ENCODE data around the gene CRB2.
"Not testable (repeated sequence)": the region's sequence is repeated elsewhere in the genome, so short reads cannot be mapped to it uniquely, and the experiment has no call there.

Gene CRB2

GRCh38 chr9:123327697-123328100, 28.3 kb upstream of the CRB2 start:
- no peak overlapping the region for H3K4me3 ChIP-seq (ENCODE audit: low read length)
- H3K27ac ChIP-seq (ENCODE audit: low read depth, low read length) = no peak overlapping the region
- H3K79me2 ChIP-seq (ENCODE audit: control insufficient read depth, low read length) = no peaks in the 10 kb centered on the region
- H3K4me1 ChIP-seq (ENCODE audit: control insufficient read depth, low read length) = peaks cover 51% of the 10 kb centered on the region
- peaks cover 2% of the 10 kb centered on the region; the same call in 1 of the 2 replicates for H3F3A ChIP-seq (ENCODE audit: control insufficient read depth, insufficient read depth)
- H4K20me1 ChIP-seq (ENCODE audit: control insufficient read depth, insufficient read depth, low read depth, low read length) = no peaks in the 10 kb centered on the region
- no peak for TF ChIP-seq EZH2phosphoT487 (IDR thresholded peaks at IDR 0.05; ENCODE audit: borderline replicate concordance, low read length)
- no peak for TF ChIP-seq CTCF (IDR thresholded peaks at IDR 0.05; ENCODE audit: low read depth, low read length, poor library complexity, severe bottlenecking)
- H3K9me3 ChIP-seq (ENCODE audit: control insufficient read depth, insufficient read depth, low read length) = no peaks in the 10 kb centered on the region
- no peaks in the 10 kb centered on the region for H3K9me2 ChIP-seq (replicated peaks; ENCODE audit: control insufficient read depth, low read length)
- H3K27me3 ChIP-seq (ENCODE audit: control insufficient read depth, low read length) = no peaks in the 10 kb centered on the region
- no peak overlapping the region for H3K4me2 ChIP-seq (ENCODE audit: low read length)
- H3K36me3 ChIP-seq (ENCODE audit: control insufficient read depth, low read length) = no peaks in the 10 kb centered on the region

GRCh38 chr9:123329329-123329955, 26.6 kb upstream of the CRB2 start:
- no peak overlapping the region for H3K4me2 ChIP-seq (ENCODE audit: low read length)
- H3K79me2 ChIP-seq (ENCODE audit: control insufficient read depth, low read length) = no peaks in the 10 kb centered on the region
- H3K36me3 ChIP-seq (ENCODE audit: control insufficient read depth, low read length) = no peaks in the 10 kb centered on the region
- H3K4me3 ChIP-seq (ENCODE audit: low read length) = no peak overlapping the region
- no peaks in the 10 kb centered on the region for H3K9me3 ChIP-seq (ENCODE audit: control insufficient read depth, insufficient read depth, low read length)
- H3F3A ChIP-seq (ENCODE audit: control insufficient read depth, insufficient read depth) = peaks cover 4% of the 10 kb centered on the region
- H3K27ac ChIP-seq (ENCODE audit: low read depth, low read length) = no peak overlapping the region
- no peaks in the 10 kb centered on the region for H3K9me2 ChIP-seq (replicated peaks; ENCODE audit: control insufficient read depth, low read length)
- no peak for TF ChIP-seq CTCF (IDR thresholded peaks at IDR 0.05; ENCODE audit: low read depth, low read length, poor library complexity, severe bottlenecking)
- no peak for TF ChIP-seq EZH2phosphoT487 (IDR thresholded peaks at IDR 0.05; ENCODE audit: borderline replicate concordance, low read length)
- H3K27me3 ChIP-seq (ENCODE audit: control insufficient read depth, low read length) = no peaks in the 10 kb centered on the region
- peaks cover 42% of the 10 kb centered on the region for H3K4me1 ChIP-seq (ENCODE audit: control insufficient read depth, low read length)
- no peaks in the 10 kb centered on the region for H4K20me1 ChIP-seq (ENCODE audit: control insufficient read depth, insufficient read depth, low read depth, low read length)

- Histone ChIP-seq H3K27ac (ENCODE audit: low read depth, low read length) (no peak overlapping the region), H3K27me3 (ENCODE audit: control insufficient read depth, low read length) (no peaks in the 10 kb centered on the region), H3K9me2 (replicated peaks; ENCODE audit: control insufficient read depth, low read length) (no peaks in the 10 kb centered on the region), H3K4me3 (ENCODE audit: low read length) (no peak overlapping the region), H3K9me3 (ENCODE audit: control insufficient read depth, insufficient read depth, low read length) (no peaks in the 10 kb centered on the region), H3K79me2 (ENCODE audit: control insufficient read depth, low read length) (no peaks in the 10 kb centered on the region), H3K36me3 (ENCODE audit: control insufficient read depth, low read length) (no peaks in the 10 kb centered on the region; the same call in 1 of the 2 replicates), H3K4me1 (ENCODE audit: control insufficient read depth, low read length) (peaks cover 42% of the 10 kb centered on the region), H3F3A (ENCODE audit: control insufficient read depth, insufficient read depth) (peaks cover 12% of the 10 kb centered on the region), H4K20me1 (ENCODE audit: control insufficient read depth, insufficient read depth, low read depth, low read length) (no peaks in the 10 kb centered on the region), H3K4me2 (ENCODE audit: low read length) (no peak overlapping the region)
- no peak for TF ChIP-seq CTCF (IDR thresholded peaks at IDR 0.05; ENCODE audit: low read depth, low read length, poor library complexity, severe bottlenecking)
- TF ChIP-seq EZH2phosphoT487 (IDR thresholded peaks at IDR 0.05; ENCODE audit: borderline replicate concordance, low read length) = no peak
Observed at GRCh38 chr9:123331346-123332060, 24.5 kb upstream of the CRB2 start.

- not testable (repeated sequence) for H3K4me3 ChIP-seq (ENCODE audit: low read length); H3K9me3 ChIP-seq (ENCODE audit: control insufficient read depth, insufficient read depth, low read length); H3K27ac ChIP-seq (ENCODE audit: low read depth, low read length); H3K9me2 ChIP-seq (replicated peaks; ENCODE audit: control insufficient read depth, low read length); H3K79me2 ChIP-seq (ENCODE audit: control insufficient read depth, low read length); H3K27me3 ChIP-seq (ENCODE audit: control insufficient read depth, low read length); H3K4me2 ChIP-seq (ENCODE audit: low read length); H3K36me3 ChIP-seq (ENCODE audit: control insufficient read depth, low read length); H4K20me1 ChIP-seq (ENCODE audit: control insufficient read depth, insufficient read depth, low read depth, low read length)
- peaks cover 51% of the 10 kb centered on the region for H3K4me1 ChIP-seq (ENCODE audit: control insufficient read depth, low read length)
- H3F3A ChIP-seq (ENCODE audit: control insufficient read depth, insufficient read depth) = peaks cover 16% of the 10 kb centered on the region
Observed at GRCh38 chr9:123333058-123333669, 22.8 kb upstream of the CRB2 start.
